NCI-H2171 (cell line): ENCODE data around the gene CASP2.

Experiments used
- DNase-seq: peaks from one replicate; lab custom pipeline; 2025; lab: John Stamatoyannopoulos, UW

CASP2 gene

GRCh38 chr7:143287935-143288826 lies at the start of gene CASP2:
CASP2 (plus strand) TSS chr7:143288351; CDS start chr7:143288456, 105 bp downstream.
- peak; percentile 94 for DNase-seq

- no peak for DNase-seq
These were observed 48.3 kb upstream of the CASP2 start for GRCh38 chr7:143239813-143240212.

GRCh38 chr7:143240291-143241168 lies 47.6 kb upstream of the CASP2 start:
- peak; percentile 42 for DNase-seq

GRCh38 chr7:143242306-143242705 lies 45.8 kb upstream of the CASP2 start:
- no peak for DNase-seq

- DNase-seq = no peak
These were observed 45.0 kb upstream of the CASP2 start for GRCh38 chr7:143243111-143243510.

GRCh38 chr7:143243614-143244013 lies 44.5 kb upstream of the CASP2 start:
- DNase-seq = no peak

GRCh38 chr7:143244321-143244720 lies 43.8 kb upstream of the CASP2 start:
- no peak for DNase-seq

GRCh38 chr7:143245123-143245522 lies 43.0 kb upstream of the CASP2 start:
- DNase-seq = no peak

- DNase-seq = no peak
These were observed 40.8 kb upstream of the CASP2 start for GRCh38 chr7:143247372-143247771.

- DNase-seq = no peak
These were observed 39.3 kb upstream of the CASP2 start for GRCh38 chr7:143248761-143249354.

- no peak for DNase-seq
These were observed 38.0 kb upstream of the CASP2 start for GRCh38 chr7:143250199-143250598.

GRCh38 chr7:143250822-143251221 lies 37.3 kb upstream of the CASP2 start:
- no peak for DNase-seq

- no peak for DNase-seq
These were observed 36.1 kb upstream of the CASP2 start for GRCh38 chr7:143252006-143252405.

GRCh38 chr7:143255564-143255963 lies 32.6 kb upstream of the CASP2 start:
- DNase-seq = no peak

- DNase-seq = no peak
These were observed 31.8 kb upstream of the CASP2 start for GRCh38 chr7:143256325-143256724.

- DNase-seq = no peak
These were observed 31.2 kb upstream of the CASP2 start for GRCh38 chr7:143256932-143257331.

GRCh38 chr7:143257501-143257900 lies 30.6 kb upstream of the CASP2 start:
- no peak for DNase-seq

GRCh38 chr7:143258831-143259230 lies 29.3 kb upstream of the CASP2 start:
- no peak for DNase-seq

- DNase-seq = no peak
These were observed 28.4 kb upstream of the CASP2 start for GRCh38 chr7:143259765-143260164.

GRCh38 chr7:143261901-143262300 lies 26.2 kb upstream of the CASP2 start:
- no peak for DNase-seq

- peak; percentile 29 for DNase-seq
These were observed 24.6 kb upstream of the CASP2 start, which contains the start of gene GSTK1 for GRCh38 chr7:143263266-143264195. GSTK1 (plus strand) TSS chr7:143263441; CDS start chr7:143263514, 73 bp downstream.
